GM21737 (cell line): Measurements from ENCODE around the gene ATXN7.

Experiments
- ATAC-seq: cut with Tn5 transposase; IDR thresholded peaks from one replicate; pipeline ENCODE4 v1.9.1; 2021; ENCODE audit warnings: mild to moderate bottlenecking, moderate library complexity; ENCODE audit not compliant: unreplicated experiment

ATXN7 gene

DNA sequence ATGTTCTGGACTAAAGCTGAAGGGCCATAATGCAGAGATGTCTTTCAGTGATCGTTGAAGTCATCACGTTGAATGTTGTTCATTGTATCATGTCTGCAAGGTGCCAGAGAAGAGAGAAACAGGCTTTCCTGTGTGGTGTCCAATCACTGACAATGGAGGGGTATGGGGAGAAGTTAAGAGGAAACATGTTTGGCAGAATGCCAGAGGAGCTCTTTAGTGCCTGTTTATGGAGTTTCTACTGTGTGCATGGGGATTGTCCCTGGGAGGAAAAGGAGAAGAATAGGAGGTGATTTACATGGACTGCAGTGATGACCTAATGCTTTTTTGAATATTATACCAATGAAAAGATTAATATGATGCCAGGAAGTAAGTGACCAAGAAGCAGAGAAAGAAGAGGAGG is 36.8 kb downstream of the ATXN7 start:
- ATAC-seq = no peak

DNA sequence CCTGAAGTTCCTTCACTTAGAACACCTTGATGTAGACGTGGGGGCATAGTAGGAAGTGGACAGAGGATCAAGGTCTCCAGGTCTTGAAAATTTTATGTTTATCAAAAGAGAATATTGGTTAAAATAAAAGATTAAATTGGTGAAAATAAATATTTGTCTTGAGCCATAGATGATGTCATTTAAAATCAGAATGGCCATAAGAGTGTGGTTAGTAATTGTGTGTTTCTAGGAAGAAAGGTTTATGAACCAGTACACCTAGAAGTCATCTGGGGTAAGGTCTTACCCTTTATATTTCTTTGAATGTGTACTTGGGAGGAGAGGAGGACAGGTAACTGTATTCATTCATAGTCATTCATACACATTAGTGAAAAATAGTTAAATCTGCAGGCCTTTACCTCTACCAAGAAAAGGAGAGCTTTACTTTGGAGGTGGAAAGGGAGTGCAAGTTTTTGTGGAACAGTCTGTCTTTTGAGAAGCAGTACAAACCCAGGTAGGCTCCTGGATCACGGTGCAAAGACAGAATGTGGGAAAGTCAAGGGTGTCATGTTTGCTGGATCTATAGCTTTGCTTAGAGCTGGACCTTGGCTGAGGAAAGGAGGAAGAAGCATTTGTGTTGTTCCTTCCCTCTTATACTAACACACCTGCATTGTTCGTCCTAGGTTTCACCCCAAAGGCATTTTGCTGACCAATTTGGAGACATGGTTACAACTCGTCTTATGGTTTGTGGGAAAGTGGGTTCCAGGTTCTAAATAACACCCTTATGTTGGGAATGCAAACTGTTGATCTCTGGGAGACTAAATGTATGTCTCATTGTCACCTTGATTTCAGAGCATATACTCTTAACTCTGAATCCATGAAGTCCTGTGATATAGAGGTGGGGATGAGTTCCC is 42.3 kb downstream of the ATXN7 start:
- ATAC-seq = no peak

DNA sequence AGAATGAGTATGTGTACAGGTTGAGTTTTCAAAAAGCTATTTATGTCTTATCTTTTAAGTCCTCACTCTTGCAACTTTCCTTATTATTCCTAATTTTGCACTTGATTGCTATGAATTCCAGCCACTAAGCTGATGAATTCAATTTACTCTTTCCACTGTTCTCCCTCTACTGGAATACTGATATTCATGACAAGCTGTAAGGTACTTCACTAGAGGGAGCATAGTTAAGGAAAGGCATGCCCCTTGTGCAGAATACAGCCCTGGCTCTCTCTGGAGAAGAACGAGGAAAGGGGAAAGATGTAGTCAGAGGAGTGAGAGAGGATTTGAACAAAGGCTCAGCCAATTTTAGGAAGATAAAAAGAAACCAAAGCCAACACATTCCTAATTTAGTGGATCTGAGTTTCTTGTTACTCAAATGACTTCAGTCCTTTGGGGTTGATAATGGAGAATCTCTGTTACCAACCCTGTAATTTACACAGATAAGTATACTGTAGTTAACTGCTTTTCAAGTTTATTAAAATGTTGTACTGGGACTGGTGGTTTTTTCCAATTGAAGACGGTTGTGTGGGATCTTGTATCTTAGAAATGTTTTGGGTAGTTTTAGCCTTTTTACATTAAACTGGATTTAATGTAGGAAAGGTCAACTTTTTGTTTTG is 44.5 kb downstream of the ATXN7 start:
- no peak for ATAC-seq

DNA sequence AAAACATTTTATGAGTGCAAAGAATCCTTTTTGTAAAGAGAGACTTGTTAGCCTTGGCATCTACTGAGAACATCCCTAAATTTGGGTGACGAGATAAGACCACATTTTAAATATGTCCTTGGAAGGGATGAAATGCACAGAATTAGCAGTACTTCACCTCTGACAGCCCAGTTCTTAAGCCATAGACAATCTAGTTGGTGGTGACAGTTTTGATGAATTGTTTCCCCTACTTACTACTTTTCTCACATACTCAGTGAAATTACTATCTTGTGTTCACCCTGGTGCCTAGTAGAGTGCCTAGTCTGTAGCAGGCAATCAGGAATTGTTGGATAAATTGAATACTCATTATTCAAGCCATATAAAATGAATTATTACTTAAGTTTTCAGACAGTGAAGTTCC is 45.1 kb downstream of the ATXN7 start:
- ATAC-seq = no peak

DNA sequence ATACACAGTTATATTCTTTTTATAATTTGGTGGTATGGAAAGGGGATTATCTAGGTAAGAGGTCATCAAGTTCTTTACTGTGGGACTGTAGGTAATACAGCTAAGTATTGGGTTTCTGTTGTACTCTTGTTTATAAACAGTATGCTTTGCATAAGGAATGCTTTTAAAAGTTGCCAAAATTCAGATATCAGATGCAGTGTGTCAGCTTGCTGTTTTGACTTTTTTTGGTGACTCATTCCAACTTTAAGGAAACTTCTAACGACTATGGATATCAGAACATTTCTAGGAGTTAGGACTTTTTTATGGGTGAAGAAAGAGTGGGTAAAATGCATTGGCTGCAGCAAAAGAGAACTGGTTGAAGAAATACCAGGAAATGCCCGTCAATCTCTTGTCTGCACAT is 45.8 kb downstream of the ATXN7 start:
- no peak for ATAC-seq

DNA sequence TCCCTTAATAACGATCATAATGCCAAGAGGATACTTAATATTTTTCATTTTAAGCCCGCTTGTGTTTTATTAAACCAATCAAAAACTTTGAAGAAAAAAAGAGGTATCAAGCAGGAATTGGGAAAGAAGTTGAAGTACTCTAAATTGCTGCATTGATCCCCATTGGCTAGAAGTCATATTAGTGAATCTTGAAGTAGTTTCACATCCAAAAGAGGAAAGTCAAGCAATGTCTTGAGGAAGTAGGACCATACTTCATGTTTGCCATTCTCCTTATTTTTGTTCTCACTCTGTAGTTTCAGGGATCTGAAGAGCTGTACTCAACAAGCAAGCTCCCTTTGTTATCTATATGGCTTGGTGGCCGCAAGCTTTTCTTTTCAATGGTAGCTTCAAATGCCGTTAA is 46.3 kb downstream of the ATXN7 start:
- no peak for ATAC-seq

DNA sequence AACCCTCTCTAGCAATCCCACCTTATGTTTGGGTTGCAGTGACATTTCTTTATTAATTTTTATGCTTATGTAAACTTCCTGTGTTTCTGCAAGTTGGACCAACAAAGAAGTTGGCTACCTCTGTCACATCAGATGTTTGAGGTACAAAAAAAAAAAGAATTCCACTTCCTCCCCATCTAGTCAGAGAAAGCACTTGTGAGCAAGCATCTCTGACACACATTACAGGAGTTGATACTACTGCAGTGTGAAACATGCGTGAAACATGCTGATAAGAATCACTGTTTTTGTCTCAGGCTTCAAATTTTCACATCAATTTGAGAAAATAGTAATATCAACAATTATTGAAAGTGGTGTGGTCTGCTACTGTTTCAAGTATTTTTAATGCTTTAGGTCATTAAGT is 47.2 kb downstream of the ATXN7 start:
- no peak for ATAC-seq

DNA sequence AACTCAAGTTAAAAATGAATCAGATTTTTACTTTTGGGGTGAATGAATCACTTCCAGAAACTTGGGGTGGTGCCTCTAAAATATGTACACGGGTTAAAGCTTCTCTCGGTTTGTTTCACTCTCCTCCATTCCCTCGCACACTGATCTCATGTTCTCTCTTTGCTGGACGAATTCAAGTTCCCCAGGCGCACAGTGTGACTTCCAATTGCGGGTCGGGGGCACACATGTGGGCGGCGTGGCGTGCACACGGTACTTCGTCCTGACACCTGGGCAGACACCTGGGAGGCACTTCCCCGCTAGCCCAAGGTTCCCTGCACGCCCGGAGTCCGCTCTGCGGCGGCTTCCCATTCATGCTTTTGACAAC is 47.8 kb downstream of the ATXN7 start:
- ATAC-seq = no peak

DNA sequence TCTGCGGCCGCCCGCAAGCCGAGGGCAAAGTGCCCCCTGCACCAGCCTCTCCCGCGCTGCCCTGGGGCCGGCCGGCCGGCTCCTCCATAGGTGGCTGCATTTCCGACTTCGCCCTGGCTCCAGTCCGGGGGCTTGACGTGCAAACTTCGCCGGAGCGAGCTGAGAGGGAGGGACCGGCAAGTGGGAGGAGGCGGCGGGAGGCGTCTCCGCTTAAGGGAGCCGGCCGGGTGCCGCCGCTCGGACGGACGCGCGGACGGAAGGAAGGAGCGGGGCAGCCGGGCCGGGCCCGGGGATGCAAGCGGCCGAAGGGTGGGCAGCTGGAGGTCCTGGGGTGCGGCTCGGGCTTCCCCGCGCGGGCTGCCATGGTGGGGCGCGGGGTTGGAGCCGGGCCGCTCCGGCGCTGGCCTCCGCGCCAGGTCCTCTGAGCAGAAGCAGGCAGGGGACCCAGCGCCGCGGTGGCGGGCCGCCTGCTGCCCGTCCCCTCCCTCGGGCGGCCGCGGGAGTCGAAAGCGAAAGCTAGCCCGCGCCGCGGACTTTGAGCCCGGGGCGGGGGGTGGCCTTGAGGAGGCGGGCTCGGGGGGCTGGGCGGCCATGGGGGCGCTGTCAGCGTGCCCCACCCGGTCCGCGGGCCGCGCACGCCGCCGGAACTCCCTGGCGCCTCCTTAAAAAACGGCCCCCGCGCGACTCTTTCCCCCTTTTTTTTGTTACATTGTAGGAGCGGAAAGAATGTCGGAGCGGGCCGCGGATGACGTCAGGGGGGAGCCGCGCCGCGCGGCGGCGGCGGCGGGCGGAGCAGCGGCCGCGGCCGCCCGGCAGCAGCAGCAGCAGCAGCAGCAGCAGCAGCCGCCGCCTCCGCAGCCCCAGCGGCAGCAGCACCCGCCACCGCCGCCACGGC is 48.5 kb downstream of the ATXN7 start, which contains the start of gene SCAANT1:
Gene SCAANT1 (minus strand): TSS at position 511 of the 895 bp plus-strand sequence.
- ATAC-seq = peak; percentile 78

DNA sequence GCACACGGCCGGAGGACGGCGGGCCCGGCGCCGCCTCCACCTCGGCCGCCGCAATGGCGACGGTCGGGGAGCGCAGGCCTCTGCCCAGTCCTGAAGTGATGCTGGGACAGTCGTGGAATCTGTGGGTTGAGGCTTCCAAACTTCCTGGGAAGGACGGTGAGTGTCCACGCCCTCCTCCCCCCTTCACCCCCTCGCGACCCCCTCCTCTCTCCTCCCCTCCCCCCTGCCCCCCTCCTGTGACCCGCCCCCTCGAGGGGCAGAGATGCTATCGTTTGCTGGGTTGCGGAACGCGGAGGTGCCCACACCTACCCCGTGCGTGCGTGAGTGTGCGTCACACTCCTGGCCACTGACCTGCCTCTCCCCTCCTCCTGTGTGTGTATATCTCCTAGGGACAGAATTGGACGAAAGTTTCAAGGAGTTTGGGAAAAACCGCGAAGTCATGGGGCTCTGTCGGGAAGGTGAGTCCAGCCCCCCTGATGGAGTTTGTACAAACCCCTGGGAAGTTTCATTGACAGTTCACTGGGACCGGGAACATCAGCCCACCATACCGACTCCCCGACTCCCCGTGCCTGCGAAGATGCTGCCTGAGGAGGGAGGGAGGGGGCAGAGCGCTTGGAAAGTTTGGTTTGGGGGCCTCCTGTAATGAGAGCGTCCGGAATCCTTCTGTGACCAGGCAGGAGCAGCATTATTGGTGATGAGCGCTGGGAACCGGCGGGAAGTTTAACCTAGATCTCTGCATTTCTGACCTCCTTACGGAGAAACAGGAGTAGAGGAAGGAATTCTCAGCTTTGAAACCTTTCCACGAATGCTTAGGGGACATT is 49.3 kb downstream of the ATXN7 start:
- ATAC-seq = peak; percentile 17

DNA sequence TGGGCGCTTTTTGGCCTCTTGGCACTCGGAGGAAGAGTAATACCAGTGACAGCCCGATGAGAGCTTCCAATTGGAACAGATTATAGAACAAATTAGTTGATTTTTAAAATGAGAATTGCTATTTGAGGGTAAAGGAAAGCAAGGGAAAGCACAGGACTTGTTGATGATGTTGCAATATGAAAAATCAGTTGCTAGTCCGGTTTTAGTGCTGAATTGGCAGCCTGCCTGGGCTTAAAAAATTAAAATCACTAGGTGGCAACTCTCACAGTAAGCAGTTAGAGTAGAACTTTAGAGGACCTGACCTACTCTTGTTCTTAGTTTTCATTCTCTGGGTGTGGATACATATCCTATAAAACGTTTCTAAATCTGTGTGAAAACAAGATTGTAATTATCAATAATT is 50.6 kb downstream of the ATXN7 start:
- ATAC-seq = no peak

DNA sequence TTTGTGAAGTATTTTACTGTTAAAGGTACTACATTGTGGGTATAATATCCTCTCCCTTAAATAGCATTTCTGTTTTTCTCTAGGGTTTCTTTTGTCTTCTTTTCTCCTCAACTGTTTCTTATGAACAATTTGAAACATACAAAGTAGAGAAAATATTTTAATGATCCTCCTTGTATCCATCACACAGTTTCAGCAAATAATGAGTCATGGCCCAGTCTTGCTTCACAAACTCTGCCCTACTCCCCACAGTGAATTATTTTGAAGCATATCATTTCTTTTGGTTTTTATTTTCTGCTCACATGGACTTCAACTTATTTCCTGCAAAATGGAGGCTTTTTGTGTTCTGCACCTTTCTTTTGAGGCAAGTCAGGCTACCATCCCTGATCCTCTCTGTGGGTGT is 54.7 kb downstream of the ATXN7 start:
- ATAC-seq = no peak

DNA sequence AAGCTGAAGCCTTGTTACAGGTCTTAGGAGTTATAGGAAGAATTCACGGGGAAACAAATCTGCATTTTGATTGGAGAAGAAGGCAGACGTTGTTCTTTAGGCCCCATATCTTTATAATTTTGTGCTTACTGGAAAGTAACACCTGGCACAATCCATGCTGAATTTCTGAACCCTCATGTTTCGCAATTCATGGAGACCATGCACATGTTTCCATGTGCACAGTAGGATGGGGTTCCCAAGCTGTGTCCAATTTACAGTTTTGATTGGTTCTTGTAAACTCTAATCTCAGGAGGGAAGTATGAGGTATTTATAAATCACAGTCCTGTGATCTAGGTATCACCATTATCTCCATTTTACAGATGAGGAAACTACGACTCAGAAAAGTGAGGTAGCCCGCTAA is 56.3 kb downstream of the ATXN7 start:
- ATAC-seq = no peak

DNA sequence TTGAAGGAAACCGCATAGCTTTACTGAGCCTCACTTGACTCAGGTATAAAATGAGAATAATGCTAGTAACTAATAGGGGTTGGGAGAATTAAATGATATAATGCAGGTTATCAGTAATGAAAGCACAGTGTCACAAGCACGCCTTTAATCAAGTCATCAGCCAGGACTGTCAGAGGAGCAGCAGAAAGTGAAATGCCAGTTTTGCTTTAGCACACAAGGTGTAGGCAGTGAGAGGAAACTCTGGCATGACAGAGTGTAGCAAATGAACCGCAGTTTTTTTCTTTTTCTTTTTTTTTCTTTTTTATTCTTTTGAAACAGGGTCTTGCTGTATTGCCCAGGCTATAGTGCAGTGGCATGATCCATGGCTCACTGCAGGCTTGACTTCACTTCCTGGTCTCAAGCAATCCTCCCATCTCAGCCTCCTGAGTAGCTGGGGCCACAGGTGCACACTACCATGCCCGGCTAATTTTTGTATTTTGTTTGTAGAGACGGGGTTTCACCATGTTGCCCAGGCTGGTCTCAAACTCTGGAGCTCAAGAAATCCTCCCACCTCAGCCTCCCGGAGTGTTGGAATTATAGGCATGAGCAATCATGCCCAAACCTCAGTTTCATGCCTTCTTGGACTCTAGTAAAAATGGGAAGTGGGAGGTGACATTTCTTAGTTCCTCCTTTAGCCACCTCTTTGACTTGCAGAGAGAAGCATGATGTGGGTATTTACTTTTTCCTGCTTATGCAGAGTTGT is 58.2 kb downstream of the ATXN7 start:
- ATAC-seq = peak; percentile 74

DNA sequence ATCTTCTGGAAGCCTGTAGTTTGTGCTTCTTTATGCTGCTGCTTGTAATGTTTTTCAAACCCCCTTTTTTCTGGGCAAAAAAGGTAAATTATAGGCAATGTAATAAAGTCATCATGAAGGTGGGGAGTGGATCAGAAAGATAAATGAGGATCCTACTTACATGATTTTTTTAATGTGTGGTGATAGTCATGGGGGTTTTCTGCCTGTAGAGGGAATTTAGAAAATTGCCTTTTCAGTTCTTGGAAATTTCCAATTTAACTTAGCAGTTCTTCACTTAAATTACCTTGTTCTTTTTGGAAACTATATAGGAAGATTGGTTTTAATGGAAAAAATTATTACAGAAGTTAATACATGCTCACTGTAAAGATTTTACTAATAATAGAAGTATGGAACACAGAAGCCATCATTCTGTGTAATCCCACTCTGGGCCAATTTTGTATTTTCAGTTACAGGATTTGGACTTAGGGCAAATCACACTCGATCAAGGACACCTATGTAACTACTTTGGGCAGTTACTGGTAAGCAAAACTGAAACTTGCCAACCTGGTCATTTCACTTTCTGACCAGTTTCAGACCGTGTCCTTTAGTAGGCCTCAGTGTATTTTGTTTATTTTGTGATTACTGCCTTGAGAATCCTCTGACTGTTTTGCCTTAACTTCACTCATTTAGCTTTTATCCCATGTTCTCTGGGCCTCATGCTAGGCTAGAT is 59.0 kb downstream of the ATXN7 start:
- ATAC-seq = no peak

DNA sequence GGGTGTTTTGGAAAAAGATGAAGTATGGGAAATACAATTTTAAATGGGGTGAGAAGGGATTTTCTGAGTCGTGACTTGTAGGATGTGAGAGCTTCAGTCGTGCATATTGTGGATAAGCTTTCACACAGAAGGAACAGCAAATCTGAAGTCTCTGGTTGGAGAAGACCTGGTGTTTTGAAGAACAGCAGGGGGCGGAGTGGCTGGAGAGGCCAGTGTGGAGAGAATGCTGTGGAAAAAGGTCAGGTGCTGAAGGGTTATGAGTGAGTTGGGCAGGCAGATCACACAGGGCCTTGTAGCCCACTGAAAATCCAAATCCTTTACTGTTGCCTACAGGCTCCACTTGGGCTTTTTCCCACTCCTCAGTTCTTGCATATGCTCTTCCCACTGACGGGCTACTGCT is 62.6 kb downstream of the ATXN7 start:
- no peak for ATAC-seq

DNA sequence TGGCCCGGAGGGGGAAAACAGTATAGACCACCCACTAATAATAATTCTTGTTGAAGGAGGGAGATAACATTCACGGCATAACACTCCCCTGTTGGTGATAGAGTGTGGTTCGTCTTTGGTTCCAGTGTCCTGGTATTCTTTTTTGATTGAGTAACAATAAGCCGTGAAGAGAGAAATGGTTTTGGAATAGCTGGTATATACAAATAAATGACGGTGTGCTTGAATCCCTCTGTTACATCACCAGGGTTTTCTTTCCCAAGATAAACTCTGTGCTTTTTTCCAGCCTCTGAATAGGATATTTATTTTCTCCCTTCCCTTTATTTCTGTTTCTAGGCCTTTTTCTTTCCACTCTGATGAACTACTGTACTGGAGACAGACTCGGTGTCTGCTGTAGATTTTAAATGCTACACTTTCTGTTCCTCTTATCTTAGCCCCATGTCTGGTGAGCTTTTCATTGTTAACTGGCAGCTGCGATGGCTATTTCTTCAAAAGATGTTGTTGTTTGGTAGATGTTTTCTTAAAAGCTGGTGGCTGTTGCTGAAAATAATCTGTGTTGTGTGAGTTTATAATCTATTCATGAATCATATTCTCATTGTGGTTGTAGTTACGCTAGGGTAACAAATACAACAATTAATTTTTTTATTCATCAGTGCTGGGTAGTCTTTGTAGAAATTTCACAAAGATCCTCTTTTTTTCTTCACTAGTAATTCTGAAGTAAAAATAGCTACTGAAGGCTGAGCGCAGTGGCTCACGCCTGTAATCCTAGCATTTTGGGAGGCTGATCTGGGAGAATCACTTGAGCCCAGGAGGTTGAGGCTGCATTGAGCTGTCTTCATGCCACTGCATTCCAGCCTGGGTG is 64.0 kb downstream of the ATXN7 start:
- ATAC-seq = peak; percentile 58

DNA sequence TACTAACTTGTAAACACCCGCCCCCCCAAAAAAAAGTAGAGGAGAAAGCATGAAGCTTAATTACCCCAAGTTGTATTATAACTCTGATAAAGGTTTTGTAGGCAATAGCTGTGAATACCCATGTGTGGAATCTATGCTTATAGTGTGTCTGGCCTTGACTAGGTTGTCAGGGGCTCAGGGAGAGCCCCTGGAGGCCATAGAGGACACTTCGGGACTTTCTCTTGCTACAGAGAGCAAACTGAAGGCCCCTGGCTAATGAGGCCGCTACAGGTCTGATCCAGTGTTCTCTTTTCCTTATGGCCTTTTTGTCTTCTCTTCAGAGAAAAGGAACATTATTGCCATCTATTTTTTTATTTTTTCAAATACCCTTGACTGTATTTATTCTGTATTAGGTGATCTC is 67.6 kb downstream of the ATXN7 start:
- no peak for ATAC-seq
